Stimulated activated CD8-positive, alpha-beta memory T cell treated with anti-CD3 and anti-CD28 coated beads, Interleukin-12 subunit alpha, Interleukin-12 subunit beta, amount 100 ng/mL, for 4 hours (primary cell): ENCODE results near the gene STEAP4.
"Not testable (repeated sequence)": the region's sequence is repeated elsewhere in the genome, so short reads cannot be mapped to it uniquely, and the experiment has no call there.

Experiments
- DNase-seq: peaks from one replicate; pipeline ENCODE4 v3.0.0-alpha.2; 2020; ENCODE audit warnings: low read depth

The STEAP4 gene

DNA sequence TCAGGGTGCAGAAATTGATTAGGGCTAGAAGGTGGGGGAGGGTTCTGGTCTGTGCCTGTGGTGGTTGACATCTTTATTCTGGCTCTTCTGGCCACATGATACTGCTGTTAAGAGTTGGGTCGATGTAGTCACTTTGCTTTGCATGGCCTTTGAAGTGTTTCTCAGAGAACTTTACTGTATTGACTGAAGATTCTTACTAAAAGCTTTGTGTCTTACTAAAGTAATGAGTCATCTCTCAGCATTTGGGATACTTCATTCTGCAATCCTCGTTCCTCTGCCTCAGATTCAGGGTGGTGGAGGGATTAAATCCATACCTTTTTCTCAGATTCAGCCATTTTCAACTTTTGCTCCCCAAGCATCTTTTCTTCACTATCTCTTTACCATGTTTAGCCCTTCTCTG is 38.6 kb downstream of the STEAP4 start:
- no peak for DNase-seq

DNA sequence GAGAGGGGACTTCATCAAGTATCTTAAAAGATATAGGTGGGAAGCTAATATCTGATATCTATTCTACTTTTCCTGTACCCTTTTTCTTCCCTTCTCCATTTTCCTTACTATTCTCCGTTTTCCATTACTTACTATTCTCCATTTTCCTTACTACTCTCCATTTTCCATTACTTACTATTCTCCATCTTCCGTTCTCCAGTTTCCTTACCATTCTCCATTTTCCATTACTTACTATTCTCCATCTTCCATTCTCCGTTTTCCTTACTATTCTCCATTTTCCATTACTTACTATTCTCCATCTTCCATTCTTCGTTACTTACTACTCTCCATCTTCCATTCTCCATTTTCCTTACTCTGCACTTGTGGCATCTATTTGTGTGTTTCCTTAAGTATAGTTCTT is 39.3 kb downstream of the STEAP4 start:
- no peak for DNase-seq

DNA sequence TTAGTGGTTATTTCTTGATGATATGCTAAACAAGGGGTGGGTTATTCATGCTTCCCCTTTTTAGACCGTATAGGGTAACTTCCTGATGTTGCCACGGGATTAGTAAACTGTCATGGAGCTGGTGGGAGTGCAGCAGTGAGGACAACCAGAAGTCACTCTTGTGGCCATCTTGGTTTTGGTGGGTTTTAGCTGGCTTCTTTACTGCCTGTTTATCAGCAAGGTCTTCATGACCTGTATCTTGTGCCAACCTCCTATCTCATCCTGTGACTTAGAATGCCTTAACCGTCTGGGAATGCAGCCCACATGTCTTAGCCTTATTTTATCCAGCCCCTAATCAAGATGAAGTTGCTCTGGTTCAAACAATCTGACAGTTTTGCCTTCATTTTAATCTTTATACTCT is 41.7 kb downstream of the STEAP4 start:
- not testable (repeated sequence) for DNase-seq

DNA sequence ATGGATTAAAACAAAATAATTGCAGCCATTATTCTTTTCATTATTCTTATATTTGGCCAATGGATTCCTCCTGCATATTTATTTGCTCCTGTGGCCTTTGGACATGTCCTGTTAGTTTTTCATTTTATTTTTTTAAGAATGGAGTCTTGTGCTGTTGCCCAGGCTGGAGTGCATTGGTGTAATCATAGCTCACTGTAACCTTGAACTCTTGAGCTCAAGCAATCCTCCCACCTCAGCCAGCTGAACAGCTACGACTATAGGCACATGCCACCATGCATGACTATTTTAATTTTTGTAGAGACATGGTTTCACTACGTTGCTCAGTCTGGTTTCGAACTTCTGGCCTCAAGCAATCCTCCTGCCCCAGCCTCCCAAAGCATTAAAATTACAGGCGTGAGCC is 44.1 kb downstream of the STEAP4 start:
- no peak for DNase-seq

DNA sequence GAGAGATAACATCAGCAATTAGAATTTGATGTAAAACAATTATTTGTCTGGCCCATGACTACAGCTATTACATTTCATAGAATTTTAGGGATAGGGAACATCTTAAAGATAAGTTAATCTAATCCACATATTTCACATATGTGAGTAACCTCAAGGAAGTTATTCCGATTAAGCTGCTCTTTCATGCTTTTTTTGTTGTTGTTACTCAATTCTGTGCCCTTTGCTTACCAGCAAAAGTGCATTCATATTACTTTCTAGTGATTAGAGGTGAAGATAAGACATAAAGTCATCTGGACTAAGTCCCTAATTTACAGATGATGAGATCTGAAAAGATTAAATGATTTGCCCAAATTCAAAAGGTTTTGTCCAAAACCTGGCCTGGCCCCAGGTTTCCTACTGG is 46.0 kb downstream of the STEAP4 start:
- DNase-seq, result no peak

DNA sequence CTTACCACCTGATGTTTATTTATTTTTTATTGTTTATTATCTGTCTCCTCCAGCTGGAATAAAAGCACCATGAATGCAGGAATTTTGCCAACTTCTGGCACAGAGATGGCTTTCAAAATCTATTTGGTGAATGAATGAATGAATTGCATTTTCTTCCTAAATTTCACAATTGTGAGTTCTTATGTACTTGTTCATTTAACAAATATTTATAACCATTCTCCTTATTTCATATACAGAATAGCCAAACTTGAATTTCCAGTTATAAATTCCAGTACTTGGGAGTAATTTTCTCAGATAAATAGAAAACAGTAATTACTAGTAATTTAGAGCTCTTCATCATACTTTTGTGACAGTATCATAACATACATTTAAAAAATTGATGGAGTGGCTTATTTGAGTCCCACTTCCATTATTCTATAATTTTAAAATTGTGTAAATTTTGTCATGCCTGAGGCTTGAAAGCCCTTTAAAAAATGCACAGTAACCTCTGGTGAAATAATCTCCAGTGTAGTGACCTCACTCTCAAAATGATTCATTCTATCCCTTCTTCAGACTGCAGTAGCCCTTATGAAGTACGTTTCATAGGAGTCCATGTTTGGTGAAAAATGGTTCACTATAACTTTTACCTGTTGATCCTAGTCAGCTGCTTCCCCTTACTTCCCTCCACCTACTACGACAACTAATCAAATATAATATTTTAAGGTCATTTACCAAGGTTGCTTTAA is 46.9 kb downstream of the STEAP4 start:
- DNase-seq, result no peak

DNA sequence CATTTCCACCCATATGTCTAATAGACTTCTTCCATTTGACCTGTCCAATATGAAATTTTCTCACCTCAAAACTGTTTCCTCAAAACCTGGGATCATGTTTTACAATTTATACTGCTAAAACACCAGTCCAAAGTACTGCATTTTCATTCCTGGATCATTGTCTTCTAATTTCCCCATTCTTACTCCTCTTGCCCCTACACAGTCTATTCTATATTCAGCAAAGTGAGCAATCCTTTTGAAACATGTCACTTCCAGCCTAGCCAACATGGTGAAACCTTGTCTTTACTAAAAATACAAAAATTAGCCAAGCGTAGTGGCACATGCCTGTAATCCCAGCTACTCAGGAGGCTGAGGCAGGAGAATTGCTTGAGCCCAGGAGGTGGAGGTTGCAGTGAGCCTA is 48.4 kb downstream of the STEAP4 start:
- not testable (repeated sequence) for DNase-seq

DNA sequence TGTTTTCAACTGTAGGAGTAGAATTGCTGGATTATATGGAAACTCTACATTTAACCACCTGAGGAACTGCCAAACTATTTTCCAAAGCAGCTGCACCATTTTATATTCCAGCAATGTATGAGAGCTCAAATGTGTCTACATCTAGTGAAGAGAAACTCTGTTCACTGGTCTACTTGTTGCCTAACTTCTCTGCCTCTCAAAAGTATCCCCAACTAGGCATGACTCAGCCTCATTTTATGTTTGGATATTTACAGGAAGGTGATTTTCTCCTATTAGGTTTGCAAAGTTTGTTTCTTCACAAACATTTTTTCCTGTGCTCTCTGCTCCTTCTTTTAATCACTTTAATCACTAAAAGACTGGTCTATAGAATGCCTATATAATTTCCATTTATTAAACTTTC is 49.8 kb downstream of the STEAP4 start:
- DNase-seq, result no peak

DNA sequence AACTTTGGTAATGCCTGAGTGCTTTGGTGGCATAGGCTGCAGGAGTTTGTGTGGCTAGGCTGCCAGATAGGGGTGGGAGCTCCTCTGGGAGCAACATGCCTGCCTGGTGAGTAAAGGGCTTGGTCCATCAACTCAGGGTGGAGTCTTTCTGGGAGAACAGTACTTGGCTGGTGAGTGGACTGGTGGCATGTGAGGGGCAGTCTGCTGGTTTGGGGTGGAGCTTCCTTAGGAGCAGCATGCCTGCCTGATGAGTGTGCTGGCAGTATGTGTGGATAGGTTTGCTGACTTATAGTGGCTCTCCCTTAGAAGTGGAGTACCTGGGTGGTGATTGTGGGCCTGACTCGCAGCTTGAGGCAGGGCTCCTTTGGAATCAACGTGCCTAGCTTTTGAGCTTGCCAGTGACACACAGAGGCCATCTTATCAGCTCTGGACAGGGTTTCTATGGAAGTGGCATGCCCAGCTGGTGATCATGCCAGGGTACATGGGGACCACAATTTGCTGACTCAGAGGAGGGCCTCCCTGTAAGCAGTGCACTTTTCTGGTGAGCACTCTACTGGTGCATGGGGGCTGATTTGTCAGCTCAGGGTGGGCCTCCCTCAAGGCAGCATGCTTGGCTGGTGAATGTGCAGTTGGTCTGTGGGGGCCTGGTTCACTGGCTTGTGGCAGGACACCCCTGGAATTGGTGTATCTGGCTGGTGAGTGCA is 51.8 kb downstream of the STEAP4 start:
- DNase-seq, result no peak

DNA sequence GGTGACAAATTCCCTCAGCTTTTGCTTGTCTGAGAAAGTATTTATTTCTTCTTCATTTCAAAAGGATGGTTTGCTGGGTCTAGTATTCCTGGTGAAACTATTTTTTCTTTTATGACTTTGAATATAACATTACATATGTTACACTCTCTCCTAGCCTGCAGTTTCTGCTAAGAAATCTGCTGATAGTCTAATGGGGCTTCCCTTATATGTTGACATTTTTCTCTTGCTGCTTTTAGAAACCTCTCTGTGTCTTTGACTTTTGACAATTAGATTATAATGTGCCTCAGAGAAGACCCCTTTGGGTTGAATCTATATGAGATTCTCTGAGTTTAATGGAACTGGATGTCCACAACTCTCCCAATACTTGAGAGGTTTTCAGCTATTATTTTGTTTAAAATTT is 53.1 kb downstream of the STEAP4 start:
- DNase-seq, result no peak

DNA sequence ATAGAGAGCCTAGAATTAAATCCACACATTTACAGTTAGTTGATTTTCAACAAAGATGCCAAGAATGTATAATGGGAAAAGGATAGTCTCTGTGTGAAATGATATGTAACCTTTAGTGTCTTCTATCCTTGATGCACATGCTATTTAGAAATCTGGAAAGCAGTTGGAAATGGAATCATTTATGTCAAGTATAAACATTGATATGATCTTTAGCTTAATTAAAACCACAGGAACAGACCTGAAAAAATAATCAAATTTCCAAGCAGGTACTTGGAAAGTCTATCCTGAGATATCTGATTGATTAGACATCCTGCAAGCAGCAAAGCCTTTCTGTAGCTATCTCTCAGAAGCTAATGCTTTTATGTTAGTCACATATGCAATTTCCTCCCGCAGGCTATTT is 62.4 kb downstream of the STEAP4 start:
- DNase-seq, result no peak

DNA sequence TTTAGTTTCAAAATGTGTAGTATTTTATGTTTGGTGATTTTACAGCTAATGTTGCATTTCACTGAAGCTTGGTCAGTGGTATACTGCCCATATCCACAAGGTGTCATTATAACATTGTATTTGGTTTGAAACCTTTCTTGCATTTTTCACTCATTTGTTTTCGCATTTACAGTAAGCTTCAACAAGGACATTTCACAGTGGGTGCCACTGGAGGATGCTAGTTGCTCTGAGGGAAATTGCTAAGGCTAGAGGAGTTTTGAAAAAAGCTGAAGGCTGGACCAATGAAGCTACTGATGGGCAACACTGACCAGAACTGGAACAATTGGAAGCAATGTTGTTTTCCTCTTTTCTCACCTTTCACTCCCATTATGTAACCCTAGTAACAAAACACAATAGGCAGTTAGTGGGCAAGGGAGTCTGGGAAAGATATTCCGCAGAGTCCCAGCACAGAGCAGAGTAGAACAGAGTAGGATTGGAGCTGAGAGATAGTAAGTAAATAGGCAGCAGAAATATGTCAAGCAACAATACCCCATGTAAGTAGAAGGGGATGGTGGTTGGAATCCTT is 63.3 kb downstream of the STEAP4 start:
- DNase-seq, result no peak

DNA sequence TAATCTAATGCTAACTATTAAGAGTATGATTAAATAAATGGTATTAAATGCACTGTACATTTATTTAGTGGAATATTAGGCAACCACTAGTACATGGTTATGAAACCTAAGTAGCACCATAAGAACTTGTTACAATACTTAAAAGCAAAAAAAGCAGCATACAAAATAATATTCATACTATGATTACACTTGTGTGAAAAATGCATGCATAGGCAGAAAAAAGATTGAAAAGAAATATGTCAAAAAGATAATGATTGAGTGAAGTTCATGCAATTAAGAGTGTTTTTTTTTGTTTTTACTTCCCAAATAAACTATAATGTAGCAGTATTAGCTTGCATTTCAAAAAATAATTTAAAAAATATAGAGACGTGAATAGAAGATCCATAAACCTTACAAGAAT is 66.8 kb downstream of the STEAP4 start:
- DNase-seq, result no peak

DNA sequence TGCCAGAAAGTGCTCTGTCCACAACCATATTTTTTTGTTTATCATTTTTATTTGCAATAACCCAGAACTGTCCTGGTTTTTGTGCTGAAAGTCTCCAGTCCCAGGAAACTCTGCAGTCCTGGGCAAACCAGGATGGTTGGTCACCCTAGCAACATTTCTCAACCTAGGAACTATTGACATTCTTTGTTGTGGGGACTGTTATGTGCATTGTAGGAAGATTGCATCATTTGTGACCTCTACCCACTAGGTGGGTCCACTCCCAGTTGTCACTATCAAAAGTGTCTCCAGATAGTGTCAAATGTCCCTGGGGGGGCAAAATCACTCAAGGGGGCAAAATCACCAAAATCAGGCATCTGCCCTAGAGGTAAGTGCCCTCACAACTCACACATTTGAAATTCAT is 72.9 kb downstream of the STEAP4 start:
- no peak for DNase-seq

DNA sequence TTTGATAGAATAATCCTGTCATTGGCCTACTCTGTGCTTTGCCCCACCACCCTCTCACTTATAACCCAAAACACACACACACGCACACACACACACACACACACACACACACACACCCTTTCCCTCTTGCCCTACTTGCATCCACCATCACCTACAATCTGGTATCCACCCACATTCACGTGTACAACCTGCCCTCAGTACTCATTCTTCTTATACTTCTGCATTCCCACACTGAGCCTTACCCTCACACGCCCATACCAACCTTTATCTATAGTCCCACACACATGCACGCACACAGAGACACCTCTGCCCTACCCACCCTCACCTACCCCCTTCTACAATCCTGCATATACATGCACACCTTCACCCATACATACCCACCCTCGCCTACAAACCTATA is 76.0 kb downstream of the STEAP4 start:
- no peak for DNase-seq

DNA sequence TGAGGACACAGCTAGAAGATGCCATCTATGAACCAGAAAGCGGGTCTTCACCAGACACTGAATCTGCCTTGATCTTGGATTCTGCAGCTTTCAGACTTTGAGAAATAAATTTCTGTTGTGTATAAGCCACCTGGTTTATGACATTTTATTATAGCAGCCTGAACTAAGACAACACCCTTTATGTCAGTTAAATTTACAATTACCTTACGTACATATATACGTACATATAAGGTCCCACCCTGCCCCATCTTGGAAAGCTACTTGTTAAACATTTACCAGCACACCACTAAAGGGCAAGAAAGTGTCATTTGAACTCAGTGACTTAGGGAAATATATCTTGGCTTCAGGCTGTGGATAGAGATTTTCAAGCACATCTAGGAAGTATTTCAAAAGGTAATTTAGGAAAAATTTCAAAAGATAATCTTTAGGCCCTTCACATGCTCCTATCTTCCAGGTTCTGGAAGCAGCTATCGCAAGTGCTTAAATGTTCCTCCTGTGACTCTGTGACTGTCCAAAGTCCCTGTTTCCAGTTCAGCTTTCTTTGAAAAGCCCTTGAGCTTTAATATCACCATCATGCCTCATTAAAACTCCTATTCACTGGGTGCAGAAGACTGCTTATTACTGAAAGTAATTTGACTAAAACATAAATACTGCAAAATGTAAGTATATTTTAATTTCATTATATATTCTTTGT is 77.2 kb downstream of the STEAP4 start:
- DNase-seq, result no peak

DNA sequence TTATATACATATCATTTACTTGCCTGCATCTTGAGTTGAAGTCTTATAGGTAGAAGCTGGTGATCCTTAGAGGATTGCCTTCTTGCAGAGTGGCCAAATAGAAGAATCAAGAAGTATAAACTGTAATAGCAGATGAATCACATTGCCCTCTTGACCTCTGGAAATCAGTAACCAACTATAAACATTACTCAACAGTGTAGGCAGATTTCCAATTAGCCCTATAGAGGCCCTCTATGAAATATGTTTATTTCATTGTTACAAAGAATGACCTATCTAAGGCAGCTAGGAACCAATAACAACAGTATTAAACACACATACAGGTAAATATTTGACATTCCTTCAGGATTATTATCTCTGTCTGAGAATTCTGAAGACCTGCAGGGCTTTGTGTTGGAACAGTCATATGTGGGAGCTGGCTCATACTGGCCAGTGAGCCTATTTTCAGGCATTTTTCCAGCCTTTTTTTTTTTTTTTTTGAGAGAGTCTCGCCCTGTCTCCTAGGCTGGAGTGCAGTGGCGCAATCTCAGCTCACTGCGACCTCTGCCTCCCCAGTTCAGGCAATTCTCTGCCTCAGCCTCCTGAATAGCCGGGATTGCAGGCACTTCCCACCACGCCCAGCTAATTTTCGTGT is 79.7 kb downstream of the STEAP4 start:
- DNase-seq, result no peak

DNA sequence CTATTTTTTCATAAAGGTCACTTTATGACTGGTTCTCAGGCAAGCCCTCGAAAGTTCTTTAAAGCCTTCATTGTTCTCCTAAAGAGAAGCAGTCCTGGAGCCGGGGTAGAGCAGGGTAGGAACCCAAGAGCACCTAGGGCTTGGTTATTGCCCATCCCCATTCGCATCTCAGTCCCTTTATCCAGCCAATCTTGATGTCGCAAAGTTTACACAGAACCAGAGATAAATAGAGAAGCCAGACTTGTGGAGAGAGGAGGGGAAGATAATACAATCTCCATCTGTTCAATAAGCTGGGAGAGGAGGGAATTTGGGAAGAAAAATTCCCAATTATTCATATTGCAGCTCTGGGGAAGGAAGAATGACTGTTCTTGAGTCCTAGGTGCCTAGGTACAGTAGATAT is 80.5 kb downstream of the STEAP4 start:
- no peak for DNase-seq

DNA sequence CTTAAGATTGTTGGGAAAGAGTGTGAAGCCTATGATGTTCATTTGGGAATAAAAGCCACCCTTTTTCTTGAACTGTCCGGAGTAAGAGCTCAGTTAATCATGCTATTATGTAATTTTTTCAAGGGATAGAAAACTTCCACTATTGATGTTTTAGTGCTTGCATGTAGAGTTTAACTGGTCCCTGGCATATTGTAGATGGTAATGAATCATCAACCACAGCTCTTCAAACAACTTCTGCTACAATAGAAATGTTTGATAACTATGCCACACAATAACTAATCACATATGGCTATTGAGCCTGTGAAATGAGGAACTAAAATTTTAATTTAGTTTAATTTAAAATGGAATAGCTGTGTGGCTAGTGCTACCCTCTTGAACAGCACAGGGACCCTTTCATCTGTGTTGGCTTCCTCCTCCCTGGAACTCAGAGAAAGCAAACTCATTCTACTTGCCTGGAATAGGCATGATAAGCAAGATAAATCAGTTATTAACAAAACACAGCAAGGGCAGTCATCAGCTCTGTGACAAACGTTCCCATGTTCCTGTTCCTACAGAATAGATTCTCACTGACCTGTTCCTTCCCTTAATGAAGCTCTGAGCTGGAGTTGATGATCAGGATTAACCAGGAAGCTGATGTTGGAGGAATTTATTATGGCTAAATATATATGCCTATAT is 82.0 kb downstream of the STEAP4 start:
- DNase-seq, result no peak

DNA sequence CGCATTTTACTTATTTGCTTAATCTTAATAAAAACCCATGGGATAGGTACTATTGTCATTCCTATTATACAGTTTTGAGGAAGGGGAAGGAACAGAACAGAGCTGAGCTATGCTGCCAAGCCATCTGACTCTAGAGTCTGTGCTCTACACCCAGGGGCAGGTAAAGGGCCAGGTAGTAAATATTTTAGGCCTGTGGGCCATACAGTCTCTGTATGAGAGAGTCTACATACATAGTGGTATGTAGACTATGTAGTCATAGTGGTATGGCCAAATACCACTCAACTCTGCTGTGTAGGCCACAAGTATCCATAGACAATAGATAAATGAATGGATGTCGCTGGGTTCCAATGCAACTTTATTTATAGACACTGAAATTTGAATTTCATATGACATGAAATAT is 83.4 kb downstream of the STEAP4 start:
- no peak for DNase-seq
